GM12873 (cell line): Measurements from ENCODE around the gene ARF1.

Experiments
- TF ChIP-seq, protein P1 (sequence below): IDR thresholded peaks from 2 replicates; pipeline ENCODE4 v1.5.1; 2012; ENCODE audit warnings: low read depth, mild to moderate bottlenecking, moderate library complexity, low read length, control low read depth; ENCODE audit not compliant: insufficient read depth; ENCODE audit errors: missing control alignments

Gene ARF1

DNA sequence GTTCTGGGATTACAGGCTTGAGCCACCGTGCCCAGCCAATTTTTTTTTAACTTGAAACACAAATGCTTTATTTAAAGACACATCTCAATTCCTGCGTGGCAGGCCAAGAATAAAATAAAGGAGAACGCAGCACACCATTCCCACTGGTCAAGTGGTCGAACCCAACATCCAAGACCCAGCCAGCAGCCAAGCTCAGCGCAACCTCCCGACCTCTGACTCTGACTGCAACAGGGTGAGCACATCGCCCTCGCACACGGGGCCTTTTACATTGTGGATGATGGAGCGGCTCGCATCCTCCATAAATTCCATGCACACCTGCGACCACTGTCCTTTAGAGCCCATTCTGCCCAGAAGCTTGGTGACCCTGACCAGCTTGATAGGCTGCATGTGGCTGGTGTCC, 52.1 kb downstream of the ARF1 start:
- TF ChIP-seq, protein P1, sequence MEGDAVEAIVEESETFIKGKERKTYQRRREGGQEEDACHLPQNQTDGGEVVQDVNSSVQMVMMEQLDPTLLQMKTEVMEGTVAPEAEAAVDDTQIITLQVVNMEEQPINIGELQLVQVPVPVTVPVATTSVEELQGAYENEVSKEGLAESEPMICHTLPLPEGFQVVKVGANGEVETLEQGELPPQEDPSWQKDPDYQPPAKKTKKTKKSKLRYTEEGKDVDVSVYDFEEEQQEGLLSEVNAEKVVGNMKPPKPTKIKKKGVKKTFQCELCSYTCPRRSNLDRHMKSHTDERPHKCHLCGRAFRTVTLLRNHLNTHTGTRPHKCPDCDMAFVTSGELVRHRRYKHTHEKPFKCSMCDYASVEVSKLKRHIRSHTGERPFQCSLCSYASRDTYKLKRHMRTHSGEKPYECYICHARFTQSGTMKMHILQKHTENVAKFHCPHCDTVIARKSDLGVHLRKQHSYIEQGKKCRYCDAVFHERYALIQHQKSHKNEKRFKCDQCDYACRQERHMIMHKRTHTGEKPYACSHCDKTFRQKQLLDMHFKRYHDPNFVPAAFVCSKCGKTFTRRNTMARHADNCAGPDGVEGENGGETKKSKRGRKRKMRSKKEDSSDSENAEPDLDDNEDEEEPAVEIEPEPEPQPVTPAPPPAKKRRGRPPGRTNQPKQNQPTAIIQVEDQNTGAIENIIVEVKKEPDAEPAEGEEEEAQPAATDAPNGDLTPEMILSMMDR = no peak

DNA sequence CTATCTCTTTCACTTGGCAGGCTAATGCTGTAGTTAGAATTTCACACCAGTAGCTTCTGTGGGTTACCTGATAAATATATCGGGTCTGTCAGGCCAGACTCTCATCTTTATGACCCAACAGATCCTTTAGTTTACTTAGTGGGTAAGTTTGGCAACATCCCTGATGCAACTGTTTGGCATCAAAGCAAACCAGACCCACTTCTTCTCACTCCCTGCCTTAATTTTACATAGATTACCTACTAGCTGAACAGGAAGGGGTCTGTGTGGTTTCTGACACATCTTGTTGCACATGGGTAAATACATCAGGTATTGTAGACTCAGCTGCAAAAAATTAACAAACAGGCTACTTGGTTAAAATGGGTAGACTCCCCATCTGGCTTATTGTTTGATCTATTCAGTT, 54.4 kb downstream of the ARF1 start:
- TF ChIP-seq, protein P1 = no peak

DNA sequence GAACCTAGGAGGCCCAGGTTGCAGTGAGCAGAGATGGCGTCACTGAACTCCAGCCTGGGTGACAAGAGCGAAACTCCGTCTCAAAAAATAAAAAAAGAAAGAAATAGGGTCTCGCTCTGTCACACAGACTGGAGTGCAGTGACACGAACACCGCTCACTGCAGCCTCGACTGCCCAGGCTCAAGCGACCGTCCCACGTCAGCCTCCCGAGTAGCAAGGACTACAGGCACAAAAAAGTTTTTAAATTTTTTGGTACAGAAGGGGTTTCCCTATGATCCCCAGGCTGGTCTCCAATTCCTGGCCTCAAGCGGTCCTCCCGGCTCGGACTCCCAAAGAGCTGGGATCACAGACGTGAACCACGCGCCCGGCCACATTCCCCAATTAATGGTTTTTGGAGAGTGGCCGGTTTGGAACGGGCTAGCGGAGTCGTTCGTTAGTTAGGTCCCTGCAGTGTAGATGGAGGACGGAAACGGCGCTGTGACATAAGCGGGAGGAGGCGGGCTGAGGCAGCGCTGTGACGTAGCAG, 57.0 kb downstream of the ARF1 start:
- TF ChIP-seq, protein P1 = no peak

DNA sequence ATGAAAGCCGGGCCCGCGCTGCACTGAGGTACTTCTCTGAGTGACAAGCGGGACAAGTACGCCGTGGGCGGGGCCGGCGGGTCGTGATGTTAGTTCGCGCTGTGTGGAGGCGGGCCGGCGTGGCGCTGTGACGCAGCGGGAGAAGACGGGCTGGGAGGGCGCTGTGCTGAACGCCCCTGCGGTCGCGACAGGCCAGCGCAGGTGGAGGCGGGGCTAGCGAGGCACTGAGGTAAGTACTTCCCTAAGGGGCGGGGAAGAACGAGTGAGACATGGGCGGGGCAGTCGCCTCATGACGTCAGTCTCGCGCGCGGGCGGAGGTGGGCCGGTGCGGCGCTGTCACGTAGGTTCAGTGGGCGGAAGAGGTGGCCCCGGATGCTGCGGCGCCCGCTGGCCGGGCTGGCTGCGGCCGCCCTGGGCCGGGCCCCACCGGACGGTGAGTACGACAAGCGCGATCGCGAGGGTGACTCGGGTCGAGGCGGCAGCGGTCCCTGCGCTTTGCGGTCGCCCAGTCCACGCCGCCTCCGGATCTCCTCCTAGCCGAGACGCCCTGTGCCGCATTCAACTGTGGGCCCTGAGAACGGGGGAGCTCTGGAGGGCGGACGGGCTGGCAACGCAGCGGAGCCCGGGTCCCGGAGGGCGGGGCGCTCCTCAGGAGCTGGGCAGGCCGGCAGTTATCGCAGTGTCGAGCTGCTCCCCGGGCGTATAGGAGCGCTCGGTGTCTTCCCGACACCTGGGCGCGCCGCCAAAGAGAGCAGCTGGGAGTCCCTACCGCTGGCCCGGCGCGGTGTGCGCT, 57.6 kb downstream of the ARF1 start, which contains the start of gene GUK1:
TSS of gene GUK1 (plus strand) at position 349 of the 793 bp plus-strand sequence. CDS start at position 373, 24 bp downstream.
- TF ChIP-seq, protein P1 = no peak

DNA sequence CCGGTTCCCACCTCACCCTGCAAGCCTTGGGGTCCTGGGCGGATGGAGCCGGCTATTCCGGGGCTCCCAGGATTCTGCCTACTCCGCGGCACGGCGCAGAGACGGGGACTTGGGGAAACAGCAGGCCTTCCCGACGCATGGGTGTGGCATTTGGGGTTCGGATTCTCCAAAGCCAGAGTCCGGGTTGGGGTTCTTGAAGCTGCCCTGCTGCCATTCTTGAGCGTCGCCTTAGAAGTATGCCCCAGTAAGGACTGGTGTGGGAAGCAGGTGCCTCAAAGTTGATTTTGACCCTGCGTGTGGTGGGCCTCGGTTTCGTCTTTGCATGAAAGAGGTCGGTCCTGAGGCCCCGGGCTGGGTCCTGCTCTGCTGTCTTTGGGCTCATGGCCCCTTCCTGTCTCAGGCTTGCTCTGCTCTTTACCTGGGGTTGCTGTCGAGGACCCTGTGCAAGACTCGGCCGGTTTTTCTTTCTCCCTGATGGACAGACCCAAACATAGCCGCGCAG, 58.3 kb downstream of the ARF1 start:
- TF ChIP-seq, protein P1 = no peak

DNA sequence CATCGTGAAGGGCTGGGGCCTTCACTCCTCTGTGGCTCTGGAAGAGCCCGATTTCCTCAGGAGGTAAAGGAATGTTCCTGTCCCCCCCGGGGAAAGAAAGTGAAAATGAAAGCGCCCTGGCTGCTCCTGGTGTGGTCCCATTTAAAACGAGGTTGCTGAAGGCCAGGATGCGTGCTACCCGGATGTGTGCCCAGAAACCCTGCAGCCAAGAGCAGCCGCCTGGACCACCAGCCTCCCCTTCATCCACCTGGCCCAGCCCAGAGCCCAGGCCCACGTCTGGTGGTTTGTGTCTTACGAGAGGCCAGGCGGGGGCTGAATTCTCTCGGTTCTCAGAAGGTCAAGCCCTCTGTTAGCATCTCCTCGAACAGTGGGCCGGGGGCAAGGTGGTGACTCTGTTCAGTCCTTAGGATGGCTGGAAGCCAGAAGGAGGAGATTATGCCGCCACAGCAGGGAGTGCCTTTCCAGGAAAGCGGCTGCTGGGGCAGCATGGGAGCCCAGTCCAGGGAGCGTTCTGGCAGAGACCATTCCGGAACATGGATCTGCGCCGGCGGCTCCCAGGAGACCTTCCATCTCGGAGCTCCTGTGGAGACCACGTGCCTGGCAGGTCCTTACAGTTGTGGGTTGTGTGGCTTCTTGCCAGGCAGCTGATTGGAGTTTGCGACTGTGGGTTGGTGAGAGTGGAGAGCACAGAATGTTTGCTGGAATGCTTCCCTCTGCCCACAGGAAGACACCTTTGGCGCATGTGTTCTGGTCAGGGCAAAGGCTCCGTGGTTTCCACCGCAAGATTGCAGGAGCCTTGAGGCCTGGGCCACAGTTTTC, 58.9 kb downstream of the ARF1 start:
- TF ChIP-seq, protein P1 = no peak
